ENCODE data around the gene ZFHX3.

ZFHX3 gene

GRCh38 chr16:73065632-73066330, 17.9 kb upstream of the ZFHX3 start:
- H4K20me1 ChIP-seq = peaks cover 7 to 65% (median 35%) of the 10 kb centered on the region in 11 experiments; a peak in 17 of 22 replicates
- H3K27ac ChIP-seq = peak overlapping the region in 4 of 11 experiments; percentile 44 to 97 (median 78); a peak in 9 of 22 replicates
- TF ChIP-seq Cebpa-rat (IDR thresholded peaks at IDR 0.05) = no peak
- peak overlapping the region in 4 of 11 experiments; percentile 41 to 68 (median 52); a peak in 6 of 22 replicates for H3K9ac ChIP-seq
- H3K27me3 ChIP-seq = peaks cover 67 to 100% (median 100%) of the 10 kb centered on the region in 11 experiments
- peaks cover 31 to 97% (median 47%) of the 10 kb centered on the region in 10 experiments for H3K4me1 ChIP-seq
- no peaks in the 10 kb centered on the region for H3K36me3 ChIP-seq
- peak overlapping the region; percentile 54 to 98 (median 79) for H3K4me2 ChIP-seq
- no peaks in the 10 kb centered on the region for H3K9me3 ChIP-seq (replicated peaks in 1 of 11)
- peak overlapping the region in 9 of 10 experiments; percentile 3 to 50 (median 34); a peak in 11 of 20 replicates for H3K4me3 ChIP-seq

- no peak for TF ChIP-seq Cebpa-rat (IDR thresholded peaks at IDR 0.05)
- Histone ChIP-seq H3K27ac (no peak overlapping the region), H3K4me2 (peak overlapping the region in 8 of 11 experiments; percentile 7 to 98 (median 54); a peak in 11 of 22 replicates), H3K4me3 (peak overlapping the region in 3 of 10 experiments; percentile 34 to 41 (median 38); a peak in 7 of 20 replicates), H4K20me1 (peaks cover 7 to 72% (median 42%) of the 10 kb centered on the region in 11 experiments; a peak in 18 of 22 replicates), H3K36me3 (no peaks in the 10 kb centered on the region), H3K9ac (peak overlapping the region in 1 of 11 experiments; percentile 22; a peak in 1 of 22 replicates), H3K4me1 (peaks cover 29 to 98% (median 43%) of the 10 kb centered on the region in 10 experiments), H3K27me3 (peaks cover 69 to 100% (median 100%) of the 10 kb centered on the region in 11 experiments), H3K9me3 (replicated peaks in 1 of 11) (no peaks in the 10 kb centered on the region)
These were observed 17.1 kb upstream of the ZFHX3 start for GRCh38 chr16:73064994-73065545.

GRCh38 chr16:73064212-73064993, 16.5 kb upstream of the ZFHX3 start:
- no peak for TF ChIP-seq Cebpa-rat (IDR thresholded peaks at IDR 0.05)
- Histone ChIP-seq H3K27me3 (peaks cover 74 to 100% (median 100%) of the 10 kb centered on the region in 11 experiments), H3K36me3 (no peaks in the 10 kb centered on the region), H3K4me2 (peak overlapping the region; percentile 0 to 98 (median 45); a peak in 19 of 22 replicates), H3K27ac (peak overlapping the region in 2 of 11 experiments; percentile 3 to 34; a peak in 5 of 22 replicates), H3K4me1 (peaks cover 29 to 98% (median 43%) of the 10 kb centered on the region in 10 experiments), H4K20me1 (peaks cover 7 to 79% (median 43%) of the 10 kb centered on the region in 11 experiments; a peak in 18 of 22 replicates), H3K9ac (peak overlapping the region in 3 of 11 experiments; percentile 22 to 48 (median 44); a peak in 4 of 22 replicates), H3K9me3 (replicated peaks in 1 of 11) (no peaks in the 10 kb centered on the region), H3K4me3 (peak overlapping the region in 4 of 10 experiments; percentile 5 to 41 (median 36); a peak in 9 of 20 replicates)

GRCh38 chr16:73063854-73064211, 15.9 kb upstream of the ZFHX3 start:
- H3K36me3 ChIP-seq = no peaks in the 10 kb centered on the region
- H3K4me1 ChIP-seq = peaks cover 29 to 93% (median 43%) of the 10 kb centered on the region in 10 experiments
- H4K20me1 ChIP-seq = peaks cover 7 to 84% (median 44%) of the 10 kb centered on the region in 11 experiments; a peak in 18 of 22 replicates
- peaks cover 76 to 100% (median 100%) of the 10 kb centered on the region in 11 experiments for H3K27me3 ChIP-seq
- H3K27ac ChIP-seq = peak overlapping the region in 2 of 11 experiments; percentile 3 to 34; a peak in 2 of 22 replicates
- H3K4me2 ChIP-seq = peak overlapping the region; percentile 0 to 98 (median 45); a peak in 19 of 22 replicates
- no peak for TF ChIP-seq Cebpa-rat (IDR thresholded peaks at IDR 0.05)
- peak overlapping the region in 2 of 11 experiments; percentile 44 to 48; a peak in 4 of 22 replicates for H3K9ac ChIP-seq
- no peaks in the 10 kb centered on the region for H3K9me3 ChIP-seq (replicated peaks in 1 of 11)
- peak overlapping the region in 4 of 10 experiments; percentile 5 to 41 (median 36); a peak in 7 of 20 replicates for H3K4me3 ChIP-seq

GRCh38 chr16:73062743-73063733, 15.1 kb upstream of the ZFHX3 start:
- Histone ChIP-seq H3K9ac (peak overlapping the region in 4 of 11 experiments; percentile 23 to 54 (median 36); a peak in 4 of 22 replicates), H3K27ac (peak overlapping the region in 1 of 11 experiments; percentile 3; a peak in 1 of 22 replicates), H3K4me1 (peaks cover 21 to 86% (median 40%) of the 10 kb centered on the region in 10 experiments)

GRCh38 chr16:73062001-73062616, 14.2 kb upstream of the ZFHX3 start:
- Histone ChIP-seq H3K4me1 (peaks cover 21 to 77% (median 40%) of the 10 kb centered on the region in 10 experiments), H3K4me3 (peak overlapping the region in 2 of 10 experiments; percentile 42 to 51; a peak in 4 of 20 replicates), H3K36me3 (no peaks in the 10 kb centered on the region), H3K4me2 (peak overlapping the region in 3 of 11 experiments; percentile 87 to 98 (median 90); a peak in 6 of 22 replicates), H3K9ac (0 out of 22 replicates have a peak overlapping the region, but pooled peaks of 1 of the 11 experiments have one; percentile 54), H3K9me3 (replicated peaks in 1 of 11) (no peaks in the 10 kb centered on the region), H3K27me3 (peaks cover 76 to 100% (median 100%) of the 10 kb centered on the region in 11 experiments), H4K20me1 (peaks cover 7 to 90% (median 50%) of the 10 kb centered on the region in 11 experiments; a peak in 18 of 22 replicates), H3K27ac (no peak overlapping the region)
- no peak for TF ChIP-seq Cebpa-rat (IDR thresholded peaks at IDR 0.05)

More at GRCh38 chr16:73062743-73063733, 15.1 kb upstream of the ZFHX3 start:
- Histone ChIP-seq H3K4me2 (peak overlapping the region in 7 of 11 experiments; percentile 13 to 98 (median 54); a peak in 13 of 22 replicates), H3K27me3 (peaks cover 76 to 100% (median 100%) of the 10 kb centered on the region in 11 experiments), H4K20me1 (peaks cover 7 to 86% (median 44%) of the 10 kb centered on the region in 11 experiments; a peak in 18 of 22 replicates), H3K4me3 (peak overlapping the region in 4 of 10 experiments; percentile 42 to 52 (median 50); a peak in 8 of 20 replicates), H3K36me3 (no peaks in the 10 kb centered on the region), H3K9me3 (replicated peaks in 1 of 11) (no peaks in the 10 kb centered on the region)
- TF ChIP-seq Cebpa-rat (IDR thresholded peaks at IDR 0.05) = no peak

All from BLaER1 treated with 17β-estradiol and CSF1 and Interleukin-3, amounts not matched to agents 10 nM and 100 nM (cell line).